NCI-H2196 treated with DMSO at 0.1 percent for 48 hours (cell line): ENCODE results near the gene HTATSF1.

Experiments used
- DNase-seq: peaks from one replicate; lab custom pipeline; 2025; ENCODE audit not compliant: unreplicated experiment; lab: John Stamatoyannopoulos, UW

The HTATSF1 gene

DNA sequence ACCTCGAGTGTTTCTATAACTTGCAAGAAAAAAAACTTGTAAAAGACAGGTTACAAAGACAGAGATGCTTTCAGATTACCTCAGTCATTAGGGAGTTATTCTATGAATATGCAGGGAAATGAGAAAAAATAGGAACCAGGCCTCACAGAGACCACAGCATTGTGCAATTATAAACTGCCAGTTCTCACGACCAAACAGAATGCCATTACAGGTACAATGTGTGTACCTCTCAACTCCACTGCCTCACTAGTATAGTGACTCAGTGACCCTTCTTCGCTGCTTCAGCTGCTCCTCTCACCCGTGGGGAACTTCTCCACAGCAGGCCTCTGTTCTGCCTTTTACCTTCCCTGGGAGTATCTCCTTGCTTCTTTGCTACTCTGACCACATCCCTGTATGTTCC, 2.3 kb upstream of the HTATSF1 start:
- DNase-seq = no peak

GRCh38 chrX:136496186-136496763, 1.1 kb upstream of the HTATSF1 start:
- no peak for DNase-seq

DNA sequence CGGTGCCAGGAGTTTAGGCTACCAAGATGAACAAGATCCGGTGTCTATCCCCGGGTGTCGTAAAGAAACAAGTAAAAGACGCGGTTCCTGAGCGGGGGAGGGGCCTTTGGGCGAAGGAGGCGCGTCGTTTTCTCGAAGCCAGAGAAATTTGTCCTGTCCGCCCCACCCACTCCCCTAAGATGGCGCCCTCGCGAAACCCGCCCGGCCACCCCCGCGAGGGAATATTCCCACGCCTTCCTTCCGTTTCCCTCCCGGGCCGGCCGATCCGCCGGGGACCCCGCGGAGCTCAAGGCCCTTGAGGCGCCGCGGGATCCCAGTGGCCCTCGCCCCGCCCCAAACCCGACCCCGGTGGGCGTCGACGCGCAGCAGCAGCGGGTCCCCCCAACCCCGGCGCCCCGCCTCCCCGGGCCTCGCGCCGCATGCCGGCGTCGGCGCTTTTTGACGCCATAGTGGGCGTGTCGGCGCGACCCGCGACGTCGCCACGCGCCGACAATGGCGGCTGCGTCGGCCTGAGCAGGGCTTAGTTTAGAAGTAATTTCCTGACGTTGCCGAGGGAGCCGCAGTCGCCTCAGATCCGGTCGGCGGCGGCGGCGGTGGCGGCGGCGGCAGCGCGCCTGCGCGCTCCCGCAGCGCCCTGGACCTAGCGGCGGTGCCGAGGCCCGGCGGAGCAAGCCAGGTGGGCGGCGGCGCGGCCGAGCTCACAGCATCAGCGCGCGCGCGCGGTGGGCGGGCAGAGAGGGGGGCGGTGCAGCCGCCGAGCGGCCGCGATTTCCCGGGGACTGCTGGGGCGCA, 432 bp upstream of the HTATSF1 start:
- DNase-seq = peak; percentile 59

DNA sequence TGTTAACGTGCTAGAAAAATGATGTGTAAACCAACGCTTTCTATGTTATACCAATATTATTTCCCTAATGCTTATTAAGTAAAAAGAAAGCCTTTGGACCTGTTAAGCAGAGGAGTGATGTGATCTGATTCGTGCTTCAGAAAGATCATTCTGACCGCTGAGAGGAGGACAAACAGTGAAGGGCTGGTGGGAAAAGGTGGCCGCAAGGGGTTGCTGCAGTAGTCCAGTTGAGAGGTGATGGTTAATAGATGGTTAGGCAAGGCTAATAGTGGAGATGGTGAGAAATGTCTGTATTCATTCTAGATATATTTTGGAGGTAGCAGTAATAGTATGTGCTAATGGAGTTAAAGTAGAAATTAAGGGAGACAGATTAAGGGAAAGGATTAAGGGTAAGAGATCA, 21.7 kb downstream of the HTATSF1 start:
- DNase-seq = no peak

DNA sequence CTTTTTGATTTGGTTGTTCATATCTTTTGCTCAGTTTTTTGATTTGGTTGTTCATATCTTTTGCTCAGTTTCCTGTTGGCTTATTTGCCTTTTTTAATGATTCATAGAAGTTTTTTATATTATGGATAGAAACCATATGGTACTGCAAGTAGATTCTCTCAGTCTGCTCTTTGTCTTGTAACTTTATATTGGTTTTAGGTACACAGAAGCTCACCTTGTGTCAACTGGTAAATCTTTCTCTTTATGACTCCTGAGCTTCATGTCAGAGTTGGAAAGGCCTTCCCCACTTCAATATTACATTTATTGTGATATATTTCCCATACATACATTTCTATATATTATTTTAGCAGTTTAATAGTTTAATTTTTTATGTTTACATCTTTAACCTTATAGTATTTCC, 26.4 kb downstream of the HTATSF1 start:
- DNase-seq = no peak

GRCh38 chrX:136525738-136526606, 28.6 kb downstream of the HTATSF1 start:
- peak; percentile 29 for DNase-seq

DNA sequence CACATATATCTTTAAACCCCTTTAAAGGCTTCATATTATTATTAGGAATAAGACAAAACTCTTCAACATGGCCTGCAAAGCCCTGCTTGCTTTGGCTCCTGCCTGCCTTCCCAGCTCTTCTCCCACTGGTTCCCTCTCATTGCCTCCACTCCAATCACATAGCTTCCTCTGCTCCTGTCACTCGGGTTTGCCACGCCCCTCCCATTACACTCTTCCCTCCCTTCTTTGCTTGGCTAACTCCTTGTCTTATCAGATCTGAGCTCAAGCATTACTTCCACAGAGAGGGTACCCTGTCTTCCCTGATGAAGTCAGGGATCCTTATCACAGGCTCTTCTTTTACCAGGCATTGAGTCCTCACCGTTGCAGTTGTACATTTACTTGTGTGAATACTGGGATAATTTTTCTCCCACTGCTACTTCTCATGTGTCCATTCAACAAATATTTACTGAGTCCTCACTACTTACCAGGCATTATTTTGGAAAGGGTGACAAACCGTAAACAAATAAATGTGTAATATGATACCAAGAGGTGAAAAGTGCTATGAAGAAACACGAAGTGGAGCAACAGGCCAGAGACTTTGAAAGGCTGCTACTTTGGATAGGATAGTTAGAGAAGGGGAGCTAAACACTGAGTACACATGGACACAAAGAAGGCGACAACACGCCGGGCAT, 31.4 kb downstream of the HTATSF1 start:
- peak; percentile 4 for DNase-seq

DNA sequence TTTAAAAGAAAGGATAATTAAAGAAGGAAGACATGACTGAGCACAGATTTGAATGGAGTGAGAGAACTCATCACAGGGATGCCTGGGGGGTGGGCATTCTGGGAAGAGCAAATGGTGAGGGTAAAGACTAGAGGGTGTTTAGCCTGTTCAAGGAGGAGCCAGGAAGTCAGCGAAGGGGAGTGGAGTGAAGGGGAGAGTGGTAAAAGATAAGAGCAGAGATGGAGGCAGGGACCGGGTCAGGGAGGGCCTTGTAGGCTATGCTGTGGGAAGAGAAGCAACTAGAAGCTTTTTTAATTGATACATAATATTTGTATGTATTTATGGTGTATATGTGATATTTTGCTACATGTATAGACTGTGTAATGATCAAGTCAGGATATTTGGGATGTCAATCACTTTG, 32.4 kb downstream of the HTATSF1 start:
- no peak for DNase-seq

GRCh38 chrX:136531951-136532350, 34.6 kb downstream of the HTATSF1 start, which contains the start of gene VGLL1:
TSS of gene VGLL1 (plus strand) at chrX:136532215. CDS start at chrX:136536021, 3,806 bp downstream.
- no peak for DNase-seq

- no peak for DNase-seq
Measured at GRCh38 chrX:136534131-136534530, 36.7 kb downstream of the HTATSF1 start.

GRCh38 chrX:136538811-136539210, 41.4 kb downstream of the HTATSF1 start:
- DNase-seq = no peak

DNA sequence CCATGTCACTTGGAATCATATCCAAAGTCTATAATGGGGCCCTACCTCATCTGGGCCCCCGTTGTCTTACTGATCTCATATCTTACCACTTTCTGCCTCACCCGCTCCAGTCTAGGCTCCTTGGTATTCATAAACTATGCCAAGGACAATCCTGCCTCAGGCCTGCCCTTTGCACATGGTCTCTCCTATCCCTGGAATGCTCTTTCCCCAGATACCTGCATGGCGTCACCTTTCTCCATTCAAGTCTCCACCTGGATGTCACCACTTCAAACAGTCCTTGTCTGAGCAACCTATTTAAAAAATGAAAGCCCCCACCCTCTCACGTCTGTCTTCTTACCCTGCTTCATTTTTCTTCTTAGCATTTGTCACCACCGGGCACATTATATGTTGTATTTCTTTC, 42.8 kb downstream of the HTATSF1 start:
- no peak for DNase-seq

- DNase-seq = no peak
Measured at GRCh38 chrX:136541294-136541693, 43.9 kb downstream of the HTATSF1 start.

DNA sequence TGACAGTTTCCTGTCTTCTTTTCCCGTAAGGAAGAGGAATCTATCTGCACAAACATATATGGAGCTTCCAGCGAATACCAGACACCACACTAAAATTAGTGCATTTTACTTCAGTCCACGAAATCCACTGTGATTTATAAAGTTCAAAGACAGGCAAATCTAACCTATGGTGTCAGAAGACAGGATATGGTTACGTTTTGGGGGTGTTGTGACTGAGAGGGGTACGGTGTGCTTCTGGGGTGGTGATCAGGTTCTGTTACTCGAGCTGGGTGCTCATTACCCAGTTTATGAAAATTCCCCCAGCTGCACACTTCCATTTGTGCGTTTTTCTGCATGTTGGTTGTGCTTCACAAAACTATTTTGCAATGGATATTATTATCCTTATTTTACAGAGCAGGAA, 44.9 kb downstream of the HTATSF1 start:
- no peak for DNase-seq

DNA sequence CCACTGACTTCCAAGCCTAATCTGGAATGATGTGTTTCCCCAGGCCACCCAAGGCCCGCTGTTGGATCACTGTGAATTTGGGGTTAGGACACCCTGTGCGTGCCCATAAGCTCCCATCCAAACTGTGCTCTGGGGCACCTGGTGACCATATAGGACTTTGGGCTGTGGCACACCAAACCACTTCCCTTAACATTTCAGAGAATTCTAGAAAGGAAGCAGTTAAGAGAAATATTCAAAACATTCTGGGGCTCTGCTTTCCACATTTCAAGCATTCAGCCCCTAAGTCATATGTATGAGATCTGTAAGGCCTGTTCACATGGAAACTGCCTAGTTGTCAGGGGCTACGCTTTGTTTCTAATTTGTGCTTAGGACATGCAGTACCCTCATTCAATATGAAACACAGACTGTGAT, 49.0 kb downstream of the HTATSF1 start:
- no peak for DNase-seq

- no peak for DNase-seq
Measured at GRCh38 chrX:136549226-136549625, 51.8 kb downstream of the HTATSF1 start.

GRCh38 chrX:136551410-136551809, 54.0 kb downstream of the HTATSF1 start:
- DNase-seq = no peak

DNA sequence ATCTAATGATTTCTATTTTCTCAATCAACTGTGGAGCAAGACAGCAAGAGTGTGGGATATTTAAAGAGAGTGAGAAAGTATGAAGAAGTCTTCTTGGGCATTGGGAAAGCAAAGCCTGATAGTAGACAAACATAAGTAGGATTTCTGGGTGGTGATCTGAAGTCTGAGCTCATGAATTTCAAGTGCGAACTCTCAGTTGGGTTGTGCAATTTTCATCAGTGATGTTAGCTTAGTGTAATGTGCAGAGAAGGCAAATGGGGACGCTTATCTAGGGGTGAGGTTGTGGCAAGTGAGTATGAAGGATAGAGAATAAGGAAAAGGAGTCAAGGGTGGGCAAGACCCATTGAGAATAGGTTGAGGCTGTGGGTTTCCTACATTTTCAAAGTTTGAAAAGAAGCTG, 58.3 kb downstream of the HTATSF1 start:
- DNase-seq = no peak
